Measurements from ENCODE around the gene DYNC1H1.
A peak's percentile ranks its signal among the peaks of the same experiment; 100 is the strongest.
"Not testable (repeated sequence)": the region's sequence is repeated elsewhere in the genome, so short reads cannot be mapped to it uniquely, and the experiment has no call there.

DYNC1H1 gene

GRCh38 chr14:101965770-101966722, 1.7 kb downstream of the DYNC1H1 start:
- peak; percentile 40 for DNase-seq

- DNase-seq = no peak
These were observed 2.4 kb downstream of the DYNC1H1 start for GRCh38 chr14:101966742-101967141.

- DNase-seq = no peak
These were observed 3.8 kb downstream of the DYNC1H1 start for GRCh38 chr14:101968186-101968585.

DNA sequence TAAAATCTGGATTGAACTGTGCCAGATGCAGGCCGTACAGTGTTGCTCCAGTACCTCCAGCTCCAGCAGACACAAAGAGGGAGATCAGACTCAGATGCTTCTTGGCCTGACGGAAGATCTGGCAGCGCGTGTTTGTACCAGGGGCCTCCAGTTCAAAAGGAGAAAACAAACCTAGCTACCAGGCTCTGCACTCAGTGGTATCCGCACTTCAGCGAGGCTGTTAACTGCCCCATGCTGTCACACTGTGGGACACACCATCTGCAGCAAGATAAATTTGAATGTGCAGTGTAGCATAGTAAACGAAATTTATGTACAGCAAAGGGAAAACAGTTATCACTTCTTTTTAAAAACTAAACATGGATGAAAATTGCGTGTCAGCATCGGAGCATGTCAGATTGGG, 5.1 kb downstream of the DYNC1H1 start:
- DNase-seq = no peak

- no peak for DNase-seq
These were observed 6.5 kb downstream of the DYNC1H1 start for GRCh38 chr14:101970830-101971400.

DNA sequence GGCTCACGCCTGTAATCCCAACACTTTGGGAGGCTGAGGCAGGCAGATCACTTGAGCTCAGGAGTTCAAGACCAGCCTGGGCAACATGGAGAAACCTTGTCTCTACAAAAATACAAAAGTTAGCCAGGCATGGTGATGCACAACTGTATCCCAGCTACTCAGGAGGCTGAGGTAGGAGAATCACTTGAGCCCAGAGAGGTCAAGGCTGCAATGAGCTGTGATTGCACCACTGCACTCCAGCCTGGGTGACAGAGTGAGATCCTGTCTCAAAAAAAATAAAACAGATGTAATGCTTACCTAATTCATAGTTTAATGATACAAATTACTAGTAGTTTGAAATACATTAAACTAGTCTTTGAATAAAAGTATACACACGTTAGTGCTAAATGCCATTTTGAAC, 7.1 kb downstream of the DYNC1H1 start:
- DNase-seq = not testable (repeated sequence)

- DNase-seq = peak; percentile 100
These were observed 7.9 kb downstream of the DYNC1H1 start for GRCh38 chr14:101972126-101972866.

DNA sequence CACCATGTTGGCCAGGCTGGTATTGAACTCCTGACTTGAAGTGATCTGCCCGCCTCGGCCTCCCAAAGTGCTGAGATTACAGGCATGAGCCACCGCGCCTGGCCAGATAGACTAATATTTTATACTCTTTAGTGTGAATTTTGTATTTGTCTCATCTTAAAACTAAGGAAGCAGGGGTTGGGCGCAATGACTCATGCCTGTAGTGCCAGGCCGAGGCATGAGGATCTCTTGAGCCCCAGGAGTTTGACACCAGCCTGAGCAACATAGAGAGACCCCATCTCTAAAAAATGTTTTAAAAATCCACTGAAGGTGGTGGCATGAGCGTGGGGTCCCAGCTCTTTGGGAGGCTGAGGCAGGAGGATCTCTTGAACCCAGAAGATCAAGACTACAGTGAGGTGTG, 9.0 kb downstream of the DYNC1H1 start:
- DNase-seq = peak; percentile 48

GRCh38 chr14:101975231-101975630, 10.9 kb downstream of the DYNC1H1 start:
- DNase-seq = no peak

GRCh38 chr14:101977311-101978071, 13.1 kb downstream of the DYNC1H1 start:
- DNase-seq = peak; percentile 36

DNA sequence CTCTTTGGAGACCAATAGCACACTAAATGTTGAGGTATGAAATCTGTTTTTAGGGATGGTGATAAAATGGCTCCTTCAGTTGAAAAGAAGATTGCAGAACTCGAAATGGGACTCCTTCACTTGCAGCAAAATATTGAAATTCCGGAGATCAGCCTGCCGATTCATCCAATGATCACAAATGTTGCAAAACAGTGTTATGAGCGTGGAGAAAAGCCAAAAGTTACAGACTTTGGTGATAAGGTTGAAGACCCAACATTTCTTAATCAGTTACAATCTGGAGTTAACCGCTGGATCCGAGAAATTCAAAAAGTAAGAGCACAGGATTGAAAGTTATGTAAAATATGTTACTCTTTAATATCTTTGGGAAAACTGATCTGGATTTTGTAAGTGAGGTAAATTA, 15.3 kb downstream of the DYNC1H1 start:
- DNase-seq = peak; percentile 18

DNA sequence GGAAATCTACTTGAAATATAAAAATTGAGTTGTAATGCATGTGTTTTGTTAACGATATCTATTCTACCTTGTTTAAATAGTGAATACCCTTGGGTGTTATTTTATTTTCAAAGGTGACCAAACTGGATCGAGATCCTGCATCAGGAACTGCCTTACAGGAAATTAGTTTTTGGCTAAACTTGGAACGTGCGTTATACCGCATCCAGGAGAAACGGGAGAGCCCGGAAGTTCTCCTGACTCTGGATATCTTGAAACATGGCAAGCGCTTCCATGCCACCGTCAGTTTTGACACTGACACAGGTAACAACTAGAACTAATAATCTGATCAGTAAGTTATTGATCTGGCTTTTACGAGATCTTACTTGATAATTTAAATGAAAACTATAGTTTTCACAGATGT, 15.9 kb downstream of the DYNC1H1 start:
- DNase-seq = no peak

GRCh38 chr14:101980700-101981099, 16.3 kb downstream of the DYNC1H1 start:
- DNase-seq = peak; percentile 100

DNA sequence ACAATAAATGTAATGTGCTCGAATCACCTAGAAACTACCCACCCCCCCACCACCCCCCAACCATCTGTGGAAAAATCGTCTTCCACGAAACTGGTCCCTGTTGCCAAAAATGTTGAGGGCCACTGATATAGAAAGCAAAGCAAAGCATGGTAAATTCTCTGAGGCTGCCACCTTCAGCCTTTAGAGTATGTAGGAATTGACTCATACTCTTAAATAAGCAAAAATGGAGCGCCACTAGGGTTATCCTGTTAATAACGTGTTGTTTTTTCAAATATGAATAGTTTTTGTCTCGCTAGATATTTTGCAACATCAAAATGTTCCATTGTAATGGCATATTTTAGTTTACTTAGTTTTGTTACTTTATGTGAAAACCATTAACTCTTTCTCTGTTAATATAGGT, 18.2 kb downstream of the DYNC1H1 start:
- DNase-seq = peak; percentile 27

DNA sequence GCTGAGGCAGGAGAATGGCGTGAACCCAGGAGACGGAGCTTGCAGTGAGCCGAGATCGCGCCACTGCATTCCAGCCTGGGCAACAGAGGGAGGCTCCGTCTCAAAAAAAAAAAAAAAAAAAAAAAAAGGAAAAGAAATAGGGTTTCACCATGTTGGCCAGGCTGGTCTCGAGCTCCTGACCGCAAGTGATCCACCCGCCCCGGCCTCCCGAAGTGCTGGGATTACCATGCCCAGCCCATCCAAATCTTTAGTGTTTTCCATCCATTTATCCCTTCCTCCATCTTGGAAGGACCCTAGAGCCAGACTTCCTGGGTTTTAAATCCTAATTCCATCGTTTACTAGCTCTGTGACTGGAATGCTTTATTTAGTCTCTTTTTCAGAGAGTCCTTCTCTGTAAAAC, 20.5 kb downstream of the DYNC1H1 start:
- not testable (repeated sequence) for DNase-seq

DNA sequence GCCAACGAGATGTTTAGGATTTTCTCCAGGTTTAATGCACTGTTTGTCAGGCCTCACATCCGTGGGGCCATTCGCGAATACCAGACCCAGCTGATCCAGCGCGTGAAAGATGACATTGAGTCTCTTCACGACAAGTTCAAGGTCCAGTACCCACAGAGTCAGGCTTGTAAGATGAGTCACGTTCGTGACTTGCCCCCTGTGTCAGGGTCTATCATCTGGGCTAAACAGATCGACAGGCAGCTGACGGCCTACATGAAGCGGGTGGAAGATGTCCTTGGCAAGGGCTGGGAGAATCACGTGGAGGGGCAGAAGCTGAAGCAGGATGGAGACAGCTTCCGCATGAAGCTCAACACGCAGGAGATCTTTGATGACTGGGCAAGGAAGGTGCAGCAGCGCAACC, 21.6 kb downstream of the DYNC1H1 start:
- DNase-seq = no peak

DNA sequence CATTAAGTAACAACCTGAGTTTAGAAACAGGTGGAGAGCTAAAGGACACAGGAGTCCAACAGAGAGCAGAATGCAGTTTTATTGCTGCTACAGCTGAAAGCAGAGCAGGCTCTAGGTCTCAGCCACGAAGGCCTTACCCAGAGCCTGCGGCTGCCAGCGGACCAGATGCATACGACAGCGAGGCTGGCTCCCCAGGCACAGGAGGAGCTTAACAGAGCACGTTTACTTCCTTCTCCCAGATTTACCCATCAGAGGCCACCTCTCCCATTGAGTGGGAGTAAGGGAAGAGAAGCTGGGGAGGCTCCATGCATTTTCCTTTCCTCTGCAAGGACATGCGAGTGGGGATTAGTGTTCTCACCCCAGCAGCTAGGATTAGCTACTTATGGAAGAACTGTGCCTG, 22.6 kb downstream of the DYNC1H1 start:
- DNase-seq = no peak

DNA sequence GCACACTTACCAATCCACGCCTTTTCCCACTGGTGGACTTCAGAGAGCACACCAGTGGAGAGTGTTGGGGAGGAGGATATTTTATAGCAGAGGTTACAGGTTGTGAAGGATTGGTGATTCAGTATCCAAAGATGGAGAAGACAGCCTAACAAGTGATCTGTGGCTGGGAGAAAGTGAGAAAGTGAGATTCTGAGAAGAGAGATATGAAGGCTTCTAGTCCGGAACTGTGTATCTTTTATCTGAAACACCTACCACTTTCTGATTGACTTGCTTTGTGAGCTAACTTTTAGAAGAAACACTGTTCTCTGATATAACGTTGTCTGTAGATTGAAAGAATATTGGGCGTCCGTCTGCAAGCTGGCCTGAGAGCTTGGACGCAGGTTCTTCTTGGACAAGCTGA, 24.0 kb downstream of the DYNC1H1 start:
- DNase-seq = no peak

- DNase-seq = no peak
These were observed 27.0 kb downstream of the DYNC1H1 start for GRCh38 chr14:101991352-101991751.

GRCh38 chr14:101992708-101993107, 28.3 kb downstream of the DYNC1H1 start:
- no peak for DNase-seq

DNA sequence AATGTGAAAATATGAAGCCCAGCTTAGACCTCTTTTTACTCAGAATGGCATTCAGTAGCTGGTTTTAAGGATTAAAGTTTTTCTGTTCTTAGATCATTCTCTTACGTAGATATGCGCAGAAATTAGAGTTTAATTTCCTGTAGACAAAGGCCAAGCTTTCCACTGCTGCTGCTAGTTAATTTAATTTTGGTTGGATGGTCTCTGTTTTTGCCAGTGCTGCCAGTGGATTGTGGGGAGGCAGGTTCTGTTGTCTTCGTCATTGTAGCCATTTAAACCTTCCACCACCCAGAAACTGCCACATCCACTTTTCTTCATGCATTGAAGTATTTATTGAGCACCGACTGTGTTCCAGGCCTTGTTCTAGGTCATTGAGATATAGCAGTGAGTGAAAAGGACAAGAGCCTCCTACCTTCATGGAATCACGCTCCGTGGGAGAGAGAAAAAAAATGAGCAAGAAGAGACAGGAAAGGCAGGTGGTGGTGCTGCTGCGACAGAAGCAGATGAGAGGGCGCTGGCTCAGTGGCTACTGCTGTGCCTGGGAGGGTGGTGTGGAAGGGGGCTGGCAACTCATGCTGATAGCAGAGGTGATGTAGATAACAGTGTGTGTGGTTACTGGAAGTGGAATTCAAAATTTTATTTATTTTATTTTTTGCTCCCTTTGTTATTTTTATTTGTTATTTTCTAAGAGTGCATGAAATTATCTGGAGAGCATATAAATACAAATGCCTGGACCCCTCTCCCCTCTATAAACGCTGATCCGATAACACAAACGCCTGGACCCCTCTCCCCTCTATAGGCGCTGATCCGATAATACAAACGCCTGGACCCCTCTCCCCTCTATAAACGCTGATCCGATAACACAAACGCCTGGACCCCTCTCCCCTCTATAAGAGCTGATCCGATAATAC, 33.3 kb downstream of the DYNC1H1 start:
- DNase-seq = no peak

GRCh38 chr14:102000902-102001301, 36.5 kb downstream of the DYNC1H1 start:
- no peak for DNase-seq

Measured in EL (cell line).